NCI-H1436 (cell line): ENCODE data around the gene TGOLN2.

ENCODE experiments used
- DNase-seq: peaks from one replicate; lab custom pipeline; 2025; lab: John Stamatoyannopoulos, UW

The TGOLN2 gene

GRCh38 chr2:85308896-85309555 lies 18.8 kb downstream of the TGOLN2 start:
- no peak for DNase-seq

- DNase-seq, result no peak
Observed at GRCh38 chr2:85308201-85308600, 19.6 kb downstream of the TGOLN2 start.

- no peak for DNase-seq
Observed at GRCh38 chr2:85307527-85307897, 20.3 kb downstream of the TGOLN2 start.

- no peak for DNase-seq
Observed at GRCh38 chr2:85303780-85304531, 23.8 kb downstream of the TGOLN2 start.

- DNase-seq, result no peak
Observed at GRCh38 chr2:85302121-85302520, 25.7 kb downstream of the TGOLN2 start.

GRCh38 chr2:85291425-85292023 lies 36.3 kb downstream of the TGOLN2 start:
- no peak for DNase-seq

GRCh38 chr2:85288244-85288725 lies 39.5 kb downstream of the TGOLN2 start:
- no peak for DNase-seq

- DNase-seq, result no peak
Observed at GRCh38 chr2:85287721-85288120, 40.1 kb downstream of the TGOLN2 start.

GRCh38 chr2:85286918-85287317 lies 40.9 kb downstream of the TGOLN2 start:
- DNase-seq, result no peak

- DNase-seq, result no peak
Observed at GRCh38 chr2:85283641-85284040, 44.1 kb downstream of the TGOLN2 start.

- no peak for DNase-seq
Observed at GRCh38 chr2:85282914-85283313, 44.9 kb downstream of the TGOLN2 start.

- DNase-seq, result no peak
Observed at GRCh38 chr2:85281553-85281952, 46.2 kb downstream of the TGOLN2 start.

- no peak for DNase-seq
Observed at GRCh38 chr2:85278361-85278760, 49.4 kb downstream of the TGOLN2 start.

GRCh38 chr2:85277416-85278158 lies 50.2 kb downstream of the TGOLN2 start:
- no peak for DNase-seq

- no peak for DNase-seq
Observed at GRCh38 chr2:85276571-85277118, 51.1 kb downstream of the TGOLN2 start.

- DNase-seq, result no peak
Observed at GRCh38 chr2:85275984-85276540, 51.7 kb downstream of the TGOLN2 start.

GRCh38 chr2:85273738-85274731 lies 53.8 kb downstream of the TGOLN2 start:
- no peak for DNase-seq

- DNase-seq, result no peak
Observed at GRCh38 chr2:85272357-85272756, 55.4 kb downstream of the TGOLN2 start.

GRCh38 chr2:85269959-85270358 lies 57.8 kb downstream of the TGOLN2 start:
- no peak for DNase-seq
